Measurements from ENCODE around the gene ZBTB46. TPM values are rescaled to one million over a fixed set of nuclear protein-coding genes. Genes with fewer than 3 reads are reported as not detected.

ZBTB46 gene
- total and polyA plus RNA-seq, 2 donors (not counting 1 experiment from before 2014, with no cell fraction given), result 0.96 to 4.5 TPM

- Histone ChIP-seq H3K9ac (ENCODE audit: insufficient read depth, low read length) (no peak overlapping the region), H3K9me3 (ENCODE audit: control insufficient read depth, insufficient read depth, low read depth, low read length) (no peaks in the 10 kb centered on the region), H3K36me3 (ENCODE audit: control insufficient read depth, insufficient read depth, low read length) (peaks cover 3% of the 10 kb centered on the region), H3K27ac (ENCODE audit: insufficient read depth, low read length) (no peak overlapping the region), H2AFZ (ENCODE audit: low read length) (no peak overlapping the region), H4K20me1 (ENCODE audit: control insufficient read depth, extremely low read depth, insufficient read depth, low read length) (no peaks in the 10 kb centered on the region), H3K4me1 (ENCODE audit: control insufficient read depth, extremely low read depth, insufficient read depth, low read length) (no peaks in the 10 kb centered on the region), H3K79me2 (ENCODE audit: control insufficient read depth, insufficient read depth, low read length) (no peaks in the 10 kb centered on the region), H3K27me3 (ENCODE audit: control insufficient read depth, insufficient read depth, low read length) (no peaks in the 10 kb centered on the region), H3K4me2 (ENCODE audit: extremely low read depth, insufficient read depth, low read length) (no peak overlapping the region), H3K4me3 (replicated peaks in 1 of 4; ENCODE audit: control extremely low read depth in 1 of 4, insufficient read depth in 1 of 4, low read depth in 3 of 4, low read length in 4 of 4) (no peak overlapping the region)
- TF ChIP-seq CTCF (conservative IDR thresholded peaks at IDR 0.05 in 1 of 2, IDR thresholded peaks at IDR 0.05 in 1 of 2; ENCODE audit: low read depth in 1 of 2, low read length in 2 of 2) (no peak), EZH2 (IDR thresholded peaks at IDR 0.05; ENCODE audit: low read length, missing control alignments) (no peak)
- DNase-seq (ENCODE audit: low read depth in 2 of 2), result no peak
Measured at GRCh38 chr20:63748070-63748933, 82.8 kb downstream of the ZBTB46 start.

- no peak overlapping the region for H3K4me3 ChIP-seq (replicated peaks in 1 of 4; ENCODE audit: control extremely low read depth in 1 of 4, insufficient read depth in 1 of 4, low read depth in 3 of 4, low read length in 4 of 4)
- DNase-seq (ENCODE audit: low read depth in 2 of 2), result no peak
- H3K79me2 ChIP-seq (ENCODE audit: control insufficient read depth, insufficient read depth, low read length), result no peaks in the 10 kb centered on the region
- H3K9me3 ChIP-seq (ENCODE audit: control insufficient read depth, insufficient read depth, low read depth, low read length), result no peaks in the 10 kb centered on the region
- H3K36me3 ChIP-seq (ENCODE audit: control insufficient read depth, insufficient read depth, low read length), result peaks cover 5% of the 10 kb centered on the region
- H3K4me1 ChIP-seq (ENCODE audit: control insufficient read depth, extremely low read depth, insufficient read depth, low read length), result no peaks in the 10 kb centered on the region
- H3K27me3 ChIP-seq (ENCODE audit: control insufficient read depth, insufficient read depth, low read length), result no peaks in the 10 kb centered on the region
- TF ChIP-seq CTCF (conservative IDR thresholded peaks at IDR 0.05 in 1 of 2, IDR thresholded peaks at IDR 0.05 in 1 of 2; ENCODE audit: low read depth in 1 of 2, low read length in 2 of 2) (no peak), EZH2 (IDR thresholded peaks at IDR 0.05; ENCODE audit: low read length, missing control alignments) (no peak)
- H4K20me1 ChIP-seq (ENCODE audit: control insufficient read depth, extremely low read depth, insufficient read depth, low read length), result no peaks in the 10 kb centered on the region
- H2AFZ ChIP-seq (ENCODE audit: low read length), result no peak overlapping the region
- no peak overlapping the region for H3K9ac ChIP-seq (ENCODE audit: insufficient read depth, low read length)
- no peak overlapping the region for H3K27ac ChIP-seq (ENCODE audit: insufficient read depth, low read length)
- H3K4me2 ChIP-seq (ENCODE audit: extremely low read depth, insufficient read depth, low read length), result no peak overlapping the region
Measured at GRCh38 chr20:63747622-63748069, 83.4 kb downstream of the ZBTB46 start.

- no peak overlapping the region for H3K4me2 ChIP-seq (ENCODE audit: extremely low read depth, insufficient read depth, low read length)
- no peak overlapping the region for H3K27ac ChIP-seq (ENCODE audit: insufficient read depth, low read length)
Measured at GRCh38 chr20:63746751-63747315, 84.2 kb downstream of the ZBTB46 start.

More at GRCh38 chr20:63746751-63747315, 84.2 kb downstream of the ZBTB46 start:
- Histone ChIP-seq H2AFZ (ENCODE audit: low read length) (no peak overlapping the region), H3K27me3 (ENCODE audit: control insufficient read depth, insufficient read depth, low read length) (no peaks in the 10 kb centered on the region), H3K9ac (ENCODE audit: insufficient read depth, low read length) (no peak overlapping the region), H3K4me1 (ENCODE audit: control insufficient read depth, extremely low read depth, insufficient read depth, low read length) (no peaks in the 10 kb centered on the region), H3K79me2 (ENCODE audit: control insufficient read depth, insufficient read depth, low read length) (no peaks in the 10 kb centered on the region), H3K4me3 (replicated peaks in 1 of 4; ENCODE audit: control extremely low read depth in 1 of 4, insufficient read depth in 1 of 4, low read depth in 3 of 4, low read length in 4 of 4) (no peak overlapping the region), H3K36me3 (ENCODE audit: control insufficient read depth, insufficient read depth, low read length) (peaks cover 13% of the 10 kb centered on the region), H3K9me3 (ENCODE audit: control insufficient read depth, insufficient read depth, low read depth, low read length) (no peaks in the 10 kb centered on the region), H4K20me1 (ENCODE audit: control insufficient read depth, extremely low read depth, insufficient read depth, low read length) (no peaks in the 10 kb centered on the region)
- DNase-seq (ENCODE audit: low read depth in 2 of 2), result no peak
- no peak for TF ChIP-seq EZH2 (IDR thresholded peaks at IDR 0.05; ENCODE audit: low read length, missing control alignments)
- TF ChIP-seq CTCF (conservative IDR thresholded peaks at IDR 0.05 in 1 of 2, IDR thresholded peaks at IDR 0.05 in 1 of 2; ENCODE audit: low read depth in 1 of 2, low read length in 2 of 2), result no peak
